Sigmoid colon (tissue), 7 donors: ENCODE data around the gene EXOC6. TPM values are rescaled to one million over a fixed set of nuclear protein-coding genes. Genes with fewer than 3 reads are reported as not detected.

Source experiments
- DNase-seq: peaks from one replicate; pipeline ENCODE4 v3.0.0-alpha.2; 2019
- H3K27ac ChIP-seq, 4 donors: fragments of 200-600 bp; sonication (generic); one replicate each; pipeline ENCODE4 v1.5.1; 2016 to 2019; ENCODE audit warnings: mild to moderate bottlenecking in 1 of 4
- H3K27me3 ChIP-seq, 3 donors: fragments of 200-600 bp; sonication (generic); one replicate each; pipeline ENCODE4 v1.5.1; 2019; ENCODE audit warnings: mild to moderate bottlenecking in 1 of 3
- H3K36me3 ChIP-seq, 4 donors: fragments of 200-600 bp; sonication (generic); one replicate each; pipeline ENCODE4 v1.5.1; 2016 to 2019
- H3K4me1 ChIP-seq, 4 donors: fragments of 200-600 bp; sonication (generic); one replicate each; pipeline ENCODE4 v1.5.1; 2017 to 2019
- H3K4me3 ChIP-seq, 4 donors: fragments of 200-600 bp; sonication (generic); one replicate each; pipeline ENCODE4 v1.5.1; 2017 to 2019; ENCODE audit warnings: mild to moderate bottlenecking in 2 of 4, moderate library complexity in 1 of 4
- H3K9me3 ChIP-seq, 4 donors: fragments of 200-600 bp in 3 of 4; sonication (generic) in 3 of 4; one replicate each; pipeline versions ENCODE4 v1.5.1 to v1.6.1; 2013 to 2019
- CTCF ChIP-seq, 4 experiments: fragments of 450-650 bp in 3 of 4; fragments of 200-600 bp in 1 of 4; IDR thresholded peaks; one replicate each; pipeline ENCODE4 v1.5.1; 2016 to 2019; ENCODE audit warnings: antibody characterized with exemption in 4 of 4, mild to moderate bottlenecking in 3 of 4, moderate library complexity in 2 of 4
- EP300 ChIP-seq, 4 donors: sonication (generic); formaldehyde crosslinking; IDR thresholded peaks; one replicate each; pipeline ENCODE4 v1.6.1; 2017; ENCODE audit warnings: antibody characterized with exemption in 4 of 4
- POLR2A ChIP-seq, 2 donors: fragments of 450-650 bp; IDR thresholded peaks; one replicate each; pipeline ENCODE4 v1.6.1; 2016; ENCODE audit warnings: antibody characterized with exemption in 2 of 2, mild to moderate bottlenecking in 2 of 2, moderate library complexity in 2 of 2
- POLR2AphosphoS5 ChIP-seq, 4 donors: sonication (generic); formaldehyde crosslinking; IDR thresholded peaks; one replicate each; pipeline ENCODE4 v1.6.1; 2017; ENCODE audit warnings: antibody characterized with exemption in 4 of 4
- WGBS, 2 donors: extraction: QIAGEN DNeasy Blood & Tissue Kit; methylation state at CpG; one replicate each; pipeline ENCODE4 v1.1.7; 2013; 5-methylcytosine and 5-hydroxymethylcytosine counted together
- intact Hi-C: fragments of 100-400 bp; cut with DNase I; formaldehyde crosslinking; loops from one replicate; pipeline ENCODE4 v1.15.1; 2023
- polyA plus RNA-seq, 3 donors: library from polyadenylated mRNA; stranded (reverse); fragments of 200-250 nt; gene quantifications; one replicate each; pipeline ENCODE4 v1.2.3, GENCODE V29; 2013
- total RNA-seq, 4 donors: library from RNA; depleted of rRNA; stranded (reverse); fragments of >200 nt; gene quantifications; one replicate each; pipeline ENCODE4 v1.1.0, GENCODE V29; 2016
- donor health status: healthy with polysubstance abuse.
- donor health status: Bipolar disorder and iron deficiency.
- donor health status: healthy.

EXOC6 gene
- total and polyA plus RNA-seq, 7 donors: 6.6 to 20.2 (median 16.6) TPM

- TF ChIP-seq CTCF (IDR thresholded peaks at IDR 0.05) (no peak), EP300 (IDR thresholded peaks at IDR 0.05) (no peak), POLR2A (IDR thresholded peaks at IDR 0.05) (no peak), POLR2AphosphoS5 (IDR thresholded peaks at IDR 0.05) (no peak)
- no peak for DNase-seq
- Histone ChIP-seq H3K27ac (no peak overlapping the region), H3K9me3 (no peaks in the 10 kb centered on the region), H3K4me3 (no peak overlapping the region), H3K36me3 (peaks cover 0 to 11% (median 0%) of the 10 kb centered on the region in 4 donors), H3K27me3 (peaks cover 24 to 88% (median 41%) of the 10 kb centered on the region in 3 donors), H3K4me1 (peaks cover 0 to 23% (median 19%) of the 10 kb centered on the region in 4 donors)
- intact Hi-C loops: no loop called here
- 96 to 98% methylated on average over 3 of the region's 3 CpGs for whole genome bisulfite sequencing, 2 donors
These were observed 209.8 kb downstream of the EXOC6 start for GRCh38 chr10:93058139-93058538.

- intact Hi-C loops: no loop called here
- peaks cover 26 to 100% (median 49%) of the 10 kb centered on the region in 3 donors for H3K27me3 ChIP-seq
These were observed 211.9 kb downstream of the EXOC6 start, which contains the start of gene CYP26C1 for GRCh38 chr10:93059975-93060886. TSS of gene CYP26C1 (plus strand) at chr10:93060798. CDS start at chr10:93061264, 466 bp downstream.

DNA sequence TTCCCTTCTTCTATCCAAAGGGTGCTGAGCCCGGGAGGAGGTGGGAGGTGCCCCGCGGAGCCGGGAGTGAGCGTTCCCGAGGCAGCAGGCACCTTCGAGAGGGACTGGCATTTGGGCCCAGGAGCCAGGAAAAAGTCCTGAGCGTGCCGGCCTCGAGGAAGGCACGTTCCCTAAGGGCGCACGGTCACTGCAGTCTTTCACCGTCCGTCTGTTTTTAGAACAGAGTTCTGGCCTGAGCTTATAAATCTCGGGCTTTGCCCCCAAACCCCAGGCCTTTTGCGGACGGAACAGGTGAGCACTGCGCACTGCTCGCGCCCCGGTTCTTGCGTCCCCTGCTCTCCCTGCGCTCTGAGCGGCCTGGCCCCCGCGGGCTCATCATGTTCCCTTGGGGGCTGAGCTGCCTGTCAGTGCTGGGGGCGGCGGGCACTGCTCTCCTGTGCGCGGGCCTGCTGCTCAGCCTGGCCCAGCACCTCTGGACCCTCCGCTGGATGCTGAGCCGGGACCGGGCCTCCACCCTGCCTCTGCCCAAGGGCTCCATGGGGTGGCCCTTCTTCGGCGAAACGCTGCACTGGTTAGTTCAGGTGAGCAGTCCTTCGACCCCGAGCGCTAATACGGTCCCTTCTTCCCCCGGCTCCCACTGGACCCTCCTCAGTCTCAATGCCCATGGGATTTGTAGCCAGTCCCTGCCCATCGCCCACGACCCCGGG is 212.7 kb downstream of the EXOC6 start:
- Histone ChIP-seq H3K27ac (no peak overlapping the region), H3K9me3 (no peaks in the 10 kb centered on the region), H3K4me3 (no peak overlapping the region), H3K36me3 (peaks cover 0 to 11% (median 0%) of the 10 kb centered on the region in 4 donors), H3K27me3 (peaks cover 34 to 100% (median 57%) of the 10 kb centered on the region in 3 donors), H3K4me1 (peaks cover 0 to 32% (median 23%) of the 10 kb centered on the region in 4 donors)
- WGBS, 2 donors: 25 to 47% methylated on average over 45 of the region's 45 CpGs
- intact Hi-C loops: no loop called here
- no peak for DNase-seq
- no peak for TF ChIP-seq POLR2AphosphoS5 (IDR thresholded peaks at IDR 0.05)
- no peak for TF ChIP-seq CTCF (IDR thresholded peaks at IDR 0.05)
- no peak for TF ChIP-seq EP300 (IDR thresholded peaks at IDR 0.05)
- TF ChIP-seq POLR2A (IDR thresholded peaks at IDR 0.05): no peak

More at GRCh38 chr10:93059975-93060886, 211.9 kb downstream of the EXOC6 start, which contains the start of gene CYP26C1:
- no peaks in the 10 kb centered on the region for H3K9me3 ChIP-seq
- no peak for TF ChIP-seq POLR2A (IDR thresholded peaks at IDR 0.05)
- TF ChIP-seq CTCF (IDR thresholded peaks at IDR 0.05): no peak
- TF ChIP-seq POLR2AphosphoS5 (IDR thresholded peaks at IDR 0.05): no peak
- no peak for TF ChIP-seq EP300 (IDR thresholded peaks at IDR 0.05)
- H3K4me3 ChIP-seq: no peak within 1 kb of the TSS
- no peak for DNase-seq
- no peak within 1 kb of the TSS for H3K27ac ChIP-seq
- WGBS, 2 donors: 29 to 34% methylated on average over 67 of the region's 67 CpGs
- peaks cover 0 to 11% (median 0%) of the 10 kb centered on the region in 4 donors for H3K36me3 ChIP-seq
- H3K4me1 ChIP-seq: peaks cover 0 to 25% (median 20%) of the 10 kb centered on the region in 4 donors

DNA sequence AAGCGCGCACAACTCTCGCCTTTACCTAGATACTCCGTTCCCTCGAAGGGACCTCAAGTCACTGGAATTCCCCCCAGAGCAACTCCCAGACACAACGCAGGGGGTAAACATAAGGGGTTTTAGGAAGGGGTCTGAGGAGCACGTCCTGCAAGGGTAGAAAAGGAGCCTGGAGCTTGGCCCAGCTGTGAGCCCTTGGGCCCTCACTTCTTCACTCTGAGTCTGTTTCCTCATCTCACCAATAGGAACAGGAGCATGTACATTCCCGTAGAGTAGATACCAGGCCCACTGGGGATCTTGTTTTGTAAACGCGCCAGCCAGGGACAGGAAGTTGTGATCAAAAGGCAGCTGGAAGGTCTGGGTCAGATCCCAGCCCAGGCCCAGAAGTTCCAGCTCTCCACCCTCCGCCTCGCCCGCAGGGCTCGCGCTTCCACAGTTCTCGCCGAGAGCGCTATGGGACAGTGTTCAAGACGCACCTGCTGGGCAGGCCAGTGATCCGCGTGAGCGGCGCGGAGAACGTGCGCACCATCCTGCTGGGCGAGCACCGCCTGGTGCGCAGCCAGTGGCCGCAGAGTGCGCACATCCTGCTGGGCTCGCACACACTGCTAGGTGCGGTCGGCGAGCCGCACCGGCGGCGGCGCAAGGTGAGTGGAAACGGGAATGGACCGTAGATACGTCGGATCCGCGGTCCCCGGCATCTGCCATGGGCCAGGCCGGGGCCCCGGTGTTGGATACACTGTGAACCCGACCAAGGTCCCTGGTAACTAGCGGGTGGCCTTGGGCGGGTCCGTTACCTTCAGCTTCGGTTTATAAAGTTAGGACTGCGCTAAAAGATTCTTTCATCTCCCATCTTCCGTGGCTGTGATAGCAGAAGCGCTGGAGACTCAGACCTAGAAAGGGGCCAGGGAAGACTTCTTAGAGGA is 213.5 kb downstream of the EXOC6 start:
- Histone ChIP-seq H3K9me3 (no peaks in the 10 kb centered on the region), H3K4me3 (peak overlapping the region in 3 of 4 donors; percentile 13 to 31 (median 24)), H3K4me1 (peaks cover 0 to 34% (median 24%) of the 10 kb centered on the region in 4 donors), H3K36me3 (peaks cover 0 to 11% (median 0%) of the 10 kb centered on the region in 4 donors), H3K27me3 (peaks cover 41 to 100% (median 65%) of the 10 kb centered on the region in 3 donors), H3K27ac (no peak overlapping the region)
- intact Hi-C loops: no loop called here
- no peak for TF ChIP-seq EP300 (IDR thresholded peaks at IDR 0.05)
- 6 to 8% methylated on average over 57 of the region's 57 CpGs for whole genome bisulfite sequencing, 2 donors
- no peak for DNase-seq
